ENCODE results near the gene TMC7.

- TF ChIP-seq POLR2A (conservative IDR thresholded peaks at IDR 0.05) (no peak), TAF7 (tag; IDR thresholded peaks at IDR 0.05) (no peak), JUND (IDR thresholded peaks at IDR 0.05; ENCODE audit: borderline replicate concordance, low read depth, low read length) (no peak), JUND (tag; IDR thresholded peaks at IDR 0.05; ENCODE audit: borderline replicate concordance, low read depth, low read length) (no peak), CTCF (IDR thresholded peaks at IDR 0.05 in 2 of 3, conservative IDR thresholded peaks at IDR 0.05 in 1 of 3; ENCODE audit: insufficient read depth in 2 of 3, low read depth in 1 of 3, low read length in 3 of 3) (no peak), HNRNPUL1 (IDR thresholded peaks at IDR 0.05; ENCODE audit: low read length) (no peak), TAF1 (IDR thresholded peaks at IDR 0.05; ENCODE audit: control insufficient read depth, extremely low read depth, insufficient read depth, low read length, severe bottlenecking) (no peak), YY1 (IDR thresholded peaks at IDR 0.05; ENCODE audit: borderline replicate concordance in 1 of 3, control insufficient read depth in 1 of 3, extremely low read depth in 1 of 3, insufficient read depth in 3 of 3, insufficient read length in 1 of 3, insufficient replicate concordance in 2 of 3, low read depth in 1 of 3, low read length in 2 of 3) (no peak), RB1 (IDR thresholded peaks at IDR 0.05; ENCODE audit: low read depth) (no peak), STAG1 (CRISPR knock-in tag; IDR thresholded peaks at IDR 0.05; ENCODE audit: borderline replicate concordance) (no peak), ZNF589 (CRISPR knock-in tag; IDR thresholded peaks at IDR 0.05; ENCODE audit: low read depth) (no peak), MAFK (IDR thresholded peaks at IDR 0.05; ENCODE audit: low read length) (no peak), CBFA2T3 (IDR thresholded peaks at IDR 0.05) (no peak)
Observed at GRCh38 chr16:18942061-18942460, 41.7 kb upstream of the TMC7 start.

Measured in K562 (cell line).